ENCODE results near the gene PLEKHA5.

PLEKHA5 gene

GRCh38 chr12:19165451-19165850 is 35.9 kb downstream of the PLEKHA5 start:
- no peaks in the 10 kb centered on the region for H3K79me2 ChIP-seq (ENCODE audit: insufficient read depth, low read length)
- H2AFZ ChIP-seq (ENCODE audit: low read length) = no peak overlapping the region
- no peaks in the 10 kb centered on the region for H3K4me1 ChIP-seq (ENCODE audit: insufficient read depth, low read length, severe bottlenecking)
- no peaks in the 10 kb centered on the region for H3K36me3 ChIP-seq (ENCODE audit: insufficient read depth, low read length)
- H3K4me3 ChIP-seq (ENCODE audit: low read depth, low read length, poor library complexity, severe bottlenecking) = no peak overlapping the region
- H4K20me1 ChIP-seq (ENCODE audit: insufficient read depth, low read length) = no peaks in the 10 kb centered on the region
- H3K27ac ChIP-seq (ENCODE audit: low read depth, low read length, poor library complexity, severe bottlenecking) = no peak overlapping the region
- no peak overlapping the region for H3K9ac ChIP-seq (ENCODE audit: low read length)
- no peaks in the 10 kb centered on the region for H3F3A ChIP-seq (ENCODE audit: insufficient read depth, low read length)
- no peaks in the 10 kb centered on the region for H3K9me3 ChIP-seq (ENCODE audit: low read length)
- no peaks in the 10 kb centered on the region for H3K9me2 ChIP-seq (ENCODE audit: low read depth, low read length)
- no peaks in the 10 kb centered on the region for H3K27me3 ChIP-seq (ENCODE audit: insufficient read depth, low read length)
- H3K4me2 ChIP-seq (ENCODE audit: low read length) = no peak overlapping the region
- TF ChIP-seq CTCF (IDR thresholded peaks at IDR 0.05; ENCODE audit: low read length) (no peak), EZH2 (IDR thresholded peaks at IDR 0.05; ENCODE audit: borderline replicate concordance, low read length) (no peak)

GRCh38 chr12:19166387-19166786 is 36.9 kb downstream of the PLEKHA5 start:
- no peak overlapping the region for H3K4me2 ChIP-seq (ENCODE audit: low read length)
- H3K9ac ChIP-seq (ENCODE audit: low read length) = no peak overlapping the region
- no peaks in the 10 kb centered on the region for H3K27me3 ChIP-seq (ENCODE audit: insufficient read depth, low read length)

GRCh38 chr12:19166956-19167355 is 37.4 kb downstream of the PLEKHA5 start:
- Histone ChIP-seq H3K4me1 (ENCODE audit: insufficient read depth, low read length, severe bottlenecking) (no peaks in the 10 kb centered on the region), H3K9ac (ENCODE audit: low read length) (no peak overlapping the region), H3K4me2 (ENCODE audit: low read length) (no peak overlapping the region), H3K36me3 (ENCODE audit: insufficient read depth, low read length) (no peaks in the 10 kb centered on the region), H3K9me2 (ENCODE audit: low read depth, low read length) (no peaks in the 10 kb centered on the region), H4K20me1 (ENCODE audit: insufficient read depth, low read length) (no peaks in the 10 kb centered on the region), H3K27ac (ENCODE audit: low read depth, low read length, poor library complexity, severe bottlenecking) (no peak overlapping the region), H3K9me3 (ENCODE audit: low read length) (no peaks in the 10 kb centered on the region), H3K27me3 (ENCODE audit: insufficient read depth, low read length) (no peaks in the 10 kb centered on the region), H3K4me3 (ENCODE audit: low read depth, low read length, poor library complexity, severe bottlenecking) (no peak overlapping the region), H3K79me2 (ENCODE audit: insufficient read depth, low read length) (no peaks in the 10 kb centered on the region), H2AFZ (ENCODE audit: low read length) (no peak overlapping the region), H3F3A (ENCODE audit: insufficient read depth, low read length) (no peaks in the 10 kb centered on the region)
- no peak for TF ChIP-seq EZH2 (IDR thresholded peaks at IDR 0.05; ENCODE audit: borderline replicate concordance, low read length)
- TF ChIP-seq CTCF (IDR thresholded peaks at IDR 0.05; ENCODE audit: low read length) = no peak

More at GRCh38 chr12:19166387-19166786, 36.9 kb downstream of the PLEKHA5 start:
- H3K4me3 ChIP-seq (ENCODE audit: low read depth, low read length, poor library complexity, severe bottlenecking) = no peak overlapping the region
- no peaks in the 10 kb centered on the region for H3K4me1 ChIP-seq (ENCODE audit: insufficient read depth, low read length, severe bottlenecking)
- H3K9me2 ChIP-seq (ENCODE audit: low read depth, low read length) = no peaks in the 10 kb centered on the region
- no peaks in the 10 kb centered on the region for H3F3A ChIP-seq (ENCODE audit: insufficient read depth, low read length)
- no peak overlapping the region for H2AFZ ChIP-seq (ENCODE audit: low read length)
- H3K36me3 ChIP-seq (ENCODE audit: insufficient read depth, low read length) = no peaks in the 10 kb centered on the region
- H3K79me2 ChIP-seq (ENCODE audit: insufficient read depth, low read length) = no peaks in the 10 kb centered on the region
- no peaks in the 10 kb centered on the region for H4K20me1 ChIP-seq (ENCODE audit: insufficient read depth, low read length)
- no peaks in the 10 kb centered on the region for H3K9me3 ChIP-seq (ENCODE audit: low read length)
- TF ChIP-seq CTCF (IDR thresholded peaks at IDR 0.05; ENCODE audit: low read length) (no peak), EZH2 (IDR thresholded peaks at IDR 0.05; ENCODE audit: borderline replicate concordance, low read length) (no peak)
- no peak overlapping the region for H3K27ac ChIP-seq (ENCODE audit: low read depth, low read length, poor library complexity, severe bottlenecking)

Measured in OCI-LY1 (cell line).